ENCODE results near the gene USH2A.
A peak's percentile ranks its signal among the peaks of the same experiment; 100 is the strongest.

The USH2A gene

DNA sequence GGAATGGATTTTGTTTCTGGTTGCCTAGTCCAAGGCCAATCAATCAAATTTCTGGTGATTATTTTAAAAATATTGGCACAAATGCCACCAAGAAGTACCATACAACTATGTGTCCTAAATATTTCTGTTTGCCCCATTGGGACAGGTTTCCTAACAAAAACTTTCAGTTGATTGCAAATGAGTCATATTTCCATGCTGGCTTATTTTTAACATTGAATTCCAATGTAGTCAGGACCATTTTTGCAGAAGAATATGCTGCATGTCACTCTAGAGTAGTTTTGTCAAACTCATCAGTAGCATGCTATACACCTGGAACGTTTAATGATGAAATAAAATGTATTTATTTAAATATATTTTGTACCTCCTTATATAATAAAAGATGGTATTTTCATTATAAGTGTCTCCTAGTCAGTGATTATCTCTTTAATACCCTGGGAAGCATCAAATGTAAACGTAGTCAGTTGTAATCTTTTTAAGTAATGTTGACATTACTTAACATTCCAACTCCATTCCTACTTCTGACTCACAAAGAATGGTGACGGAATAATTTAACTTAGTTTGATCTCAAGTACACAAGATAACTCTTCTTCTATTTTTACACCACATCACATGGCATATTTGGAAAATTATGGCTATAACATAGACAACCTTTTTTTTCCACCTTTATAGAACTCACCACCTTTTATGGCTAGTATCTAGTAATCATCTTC, 39.0 kb upstream of the USH2A start:
- Histone ChIP-seq H3K79me1 (ENCODE audit: low read depth, low read length) (no peaks in the 10 kb centered on the region), H3K4me2 (ENCODE audit: insufficient read depth, low read length, poor library complexity, severe bottlenecking) (no peak overlapping the region), H3K36me3 (replicated peaks in 1 of 2; ENCODE audit: control insufficient read depth in 2 of 2, insufficient read depth in 2 of 2, low read length in 2 of 2) (no peaks in the 10 kb centered on the region), H3K18ac (ENCODE audit: low read length) (no peak overlapping the region), H2AFZ (ENCODE audit: low read length) (no peak overlapping the region), H2BK5ac (ENCODE audit: low read length) (no peak overlapping the region), H2BK12ac (ENCODE audit: low read length) (no peak overlapping the region), H3K9ac (ENCODE audit: low read depth, low read length, poor library complexity) (no peak overlapping the region), H3K9me3 (replicated peaks in 1 of 2; ENCODE audit: control insufficient read depth in 2 of 2, insufficient read depth in 1 of 2, low read depth in 1 of 2, low read length in 2 of 2) (no peaks in the 10 kb centered on the region), H2AK5ac (ENCODE audit: low read depth, low read length) (no peak overlapping the region), H3K14ac (ENCODE audit: low read length) (no peak overlapping the region), H4K8ac (ENCODE audit: low read depth, low read length) (no peak overlapping the region), H3K4me3 (ENCODE audit: low read length in 2 of 2) (no peak overlapping the region), H3K27me3 (ENCODE audit: control insufficient read depth in 3 of 3, insufficient read depth in 3 of 3, low read depth in 1 of 3, low read length in 3 of 3) (no peaks in the 10 kb centered on the region), H2BK15ac (ENCODE audit: low read length) (no peak overlapping the region), H3K23ac (ENCODE audit: low read depth, low read length, poor library complexity) (no peak overlapping the region), H3K4ac (ENCODE audit: low read length) (no peak overlapping the region), H2BK120ac (ENCODE audit: low read depth, low read length) (no peak overlapping the region), H3K4me1 (ENCODE audit: control insufficient read depth in 2 of 2, insufficient read depth in 1 of 2, low read depth in 1 of 2, low read length in 2 of 2) (peaks cover 2 to 5% of the 10 kb centered on the region in 2 donors), H4K91ac (ENCODE audit: low read depth, low read length, poor library complexity) (no peak overlapping the region), H3K27ac (replicated peaks; ENCODE audit: low read length) (no peak overlapping the region)
- no CpG with 5 or more reads among the region's 3 CpGs for WGBS, 2 donors (ENCODE audit: extremely low coverage in 2 of 2, insufficient read length in 2 of 2, insufficient replicate concordance in 1 of 2)
- no peak for DNase-seq (ENCODE audit: low spot score)

DNA sequence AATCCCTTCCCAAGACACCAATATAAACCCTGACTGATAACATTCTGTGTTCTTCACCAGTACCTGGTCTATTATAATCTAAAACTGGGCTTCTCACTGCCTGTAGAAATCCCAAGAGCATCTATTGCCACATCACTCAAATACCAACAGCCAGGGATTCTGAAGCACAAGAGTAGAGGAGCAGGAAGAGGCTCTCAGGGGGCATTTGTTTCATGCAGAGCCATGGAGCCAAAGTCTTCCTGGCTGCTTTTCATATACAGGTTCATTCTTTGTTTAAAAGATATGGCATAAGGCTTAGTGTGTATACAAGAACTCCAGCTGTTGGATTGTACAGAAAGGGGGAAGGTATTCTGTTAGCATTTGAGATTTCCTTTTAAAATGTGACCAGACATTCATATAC, 38.2 kb upstream of the USH2A start:
- Histone ChIP-seq H3K23ac (ENCODE audit: low read depth, low read length, poor library complexity) (no peak overlapping the region), H3K4me3 (ENCODE audit: low read length in 2 of 2) (no peak overlapping the region), H3K9ac (ENCODE audit: low read depth, low read length, poor library complexity) (no peak overlapping the region), H4K91ac (ENCODE audit: low read depth, low read length, poor library complexity) (no peak overlapping the region), H3K9me3 (replicated peaks in 1 of 2; ENCODE audit: control insufficient read depth in 2 of 2, insufficient read depth in 1 of 2, low read depth in 1 of 2, low read length in 2 of 2) (no peaks in the 10 kb centered on the region), H2BK120ac (ENCODE audit: low read depth, low read length) (no peak overlapping the region), H3K79me1 (ENCODE audit: low read depth, low read length) (no peaks in the 10 kb centered on the region), H2AK5ac (ENCODE audit: low read depth, low read length) (no peak overlapping the region), H2BK5ac (ENCODE audit: low read length) (no peak overlapping the region), H2BK12ac (ENCODE audit: low read length) (no peak overlapping the region), H3K36me3 (replicated peaks in 1 of 2; ENCODE audit: control insufficient read depth in 2 of 2, insufficient read depth in 2 of 2, low read length in 2 of 2) (no peaks in the 10 kb centered on the region), H3K4ac (ENCODE audit: low read length) (no peak overlapping the region), H3K14ac (ENCODE audit: low read length) (no peak overlapping the region), H3K4me2 (ENCODE audit: insufficient read depth, low read length, poor library complexity, severe bottlenecking) (no peak overlapping the region), H4K8ac (ENCODE audit: low read depth, low read length) (no peak overlapping the region), H3K27me3 (ENCODE audit: control insufficient read depth in 3 of 3, insufficient read depth in 3 of 3, low read depth in 1 of 3, low read length in 3 of 3) (no peaks in the 10 kb centered on the region), H3K27ac (replicated peaks; ENCODE audit: low read length) (no peak overlapping the region), H3K4me1 (ENCODE audit: control insufficient read depth in 2 of 2, insufficient read depth in 1 of 2, low read depth in 1 of 2, low read length in 2 of 2) (peaks cover 5% of the 10 kb centered on the region in 2 donors), H3K18ac (ENCODE audit: low read length) (no peak overlapping the region), H2AFZ (ENCODE audit: low read length) (peak overlapping the region; percentile 42), H2BK15ac (ENCODE audit: low read length) (no peak overlapping the region)
- DNase-seq (ENCODE audit: low spot score): no peak

DNA sequence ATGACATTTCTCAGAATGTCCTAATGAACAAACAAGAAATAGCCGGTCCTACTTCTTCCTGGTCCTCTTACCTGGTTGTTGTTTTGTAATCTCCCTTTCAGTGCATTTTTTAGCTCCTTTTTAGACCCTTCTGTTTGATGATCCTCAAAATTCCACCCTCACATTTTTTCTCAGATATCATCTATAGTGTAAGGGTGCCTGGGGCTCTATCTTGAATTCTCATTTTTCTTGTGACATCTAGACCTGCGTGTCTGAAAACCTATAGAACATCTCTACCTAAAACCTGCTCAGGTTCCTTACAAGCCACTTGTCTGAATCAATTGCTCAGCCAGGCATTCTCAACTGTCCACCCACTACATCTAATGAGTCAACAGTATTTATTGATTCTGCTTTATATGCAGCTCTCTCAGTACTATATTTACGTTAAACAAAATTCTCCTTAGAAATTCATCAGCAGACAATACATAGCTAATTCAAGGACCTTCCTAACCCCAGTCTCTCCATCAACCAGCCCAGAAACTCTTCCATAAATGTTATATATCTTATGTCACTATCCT, 36.5 kb upstream of the USH2A start:
- H2AFZ ChIP-seq (ENCODE audit: low read length): no peak overlapping the region
- H3K36me3 ChIP-seq (replicated peaks in 1 of 2; ENCODE audit: control insufficient read depth in 2 of 2, insufficient read depth in 2 of 2, low read length in 2 of 2): no peaks in the 10 kb centered on the region
- H2AK5ac ChIP-seq (ENCODE audit: low read depth, low read length): no peak overlapping the region
- H3K18ac ChIP-seq (ENCODE audit: low read length): no peak overlapping the region
- H3K23ac ChIP-seq (ENCODE audit: low read depth, low read length, poor library complexity): no peak overlapping the region
- no peak overlapping the region for H2BK120ac ChIP-seq (ENCODE audit: low read depth, low read length)
- WGBS, 2 donors (ENCODE audit: extremely low coverage in 2 of 2, insufficient read length in 2 of 2, insufficient replicate concordance in 1 of 2): no CpG with 5 or more reads among the region's 3 CpGs
- H3K27ac ChIP-seq (replicated peaks; ENCODE audit: low read length): no peak overlapping the region
- no peak overlapping the region for H3K4ac ChIP-seq (ENCODE audit: low read length)
- H3K4me3 ChIP-seq (ENCODE audit: low read length in 2 of 2): no peak overlapping the region
- H3K27me3 ChIP-seq (ENCODE audit: control insufficient read depth in 3 of 3, insufficient read depth in 3 of 3, low read depth in 1 of 3, low read length in 3 of 3): no peaks in the 10 kb centered on the region
- H3K14ac ChIP-seq (ENCODE audit: low read length): no peak overlapping the region
- no peaks in the 10 kb centered on the region for H3K9me3 ChIP-seq (replicated peaks in 1 of 2; ENCODE audit: control insufficient read depth in 2 of 2, insufficient read depth in 1 of 2, low read depth in 1 of 2, low read length in 2 of 2)
- no peak overlapping the region for H3K9ac ChIP-seq (ENCODE audit: low read depth, low read length, poor library complexity)
- H2BK5ac ChIP-seq (ENCODE audit: low read length): no peak overlapping the region
- peaks cover 5 to 6% of the 10 kb centered on the region in 2 donors for H3K4me1 ChIP-seq (ENCODE audit: control insufficient read depth in 2 of 2, insufficient read depth in 1 of 2, low read depth in 1 of 2, low read length in 2 of 2)
- no peak for DNase-seq (ENCODE audit: low spot score)
- H2BK15ac ChIP-seq (ENCODE audit: low read length): no peak overlapping the region
- no peak overlapping the region for H4K91ac ChIP-seq (ENCODE audit: low read depth, low read length, poor library complexity)
- no peak overlapping the region for H2BK12ac ChIP-seq (ENCODE audit: low read length)
- H3K79me1 ChIP-seq (ENCODE audit: low read depth, low read length): no peaks in the 10 kb centered on the region
- no peak overlapping the region for H3K4me2 ChIP-seq (ENCODE audit: insufficient read depth, low read length, poor library complexity, severe bottlenecking)
- H4K8ac ChIP-seq (ENCODE audit: low read depth, low read length): no peak overlapping the region

DNA sequence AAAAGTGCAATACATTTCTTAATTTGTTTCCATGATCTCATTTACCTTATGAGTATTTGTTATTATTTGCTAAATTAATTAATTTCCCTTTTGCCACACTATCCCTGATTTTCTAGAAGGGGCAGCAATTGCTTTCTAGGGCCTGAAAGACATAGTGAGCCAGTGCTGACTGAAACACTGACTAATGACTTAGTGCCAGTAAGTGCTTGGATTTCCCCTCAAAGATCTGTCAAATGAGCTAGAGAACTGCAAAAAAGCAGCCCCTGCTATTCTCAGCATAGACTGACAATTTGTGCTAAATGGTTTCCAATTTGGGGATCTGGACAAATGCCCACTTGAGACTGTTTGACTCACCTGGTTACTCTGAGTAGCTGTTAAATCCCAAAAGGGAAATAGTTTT, 35.6 kb upstream of the USH2A start:
- no peaks in the 10 kb centered on the region for H3K9me3 ChIP-seq (replicated peaks in 1 of 2; ENCODE audit: control insufficient read depth in 2 of 2, insufficient read depth in 1 of 2, low read depth in 1 of 2, low read length in 2 of 2)
- H3K23ac ChIP-seq (ENCODE audit: low read depth, low read length, poor library complexity): no peak overlapping the region
- H3K4me1 ChIP-seq (ENCODE audit: control insufficient read depth in 2 of 2, insufficient read depth in 1 of 2, low read depth in 1 of 2, low read length in 2 of 2): peaks cover 5 to 6% of the 10 kb centered on the region in 2 donors
- H3K4me2 ChIP-seq (ENCODE audit: insufficient read depth, low read length, poor library complexity, severe bottlenecking): no peak overlapping the region
- H3K18ac ChIP-seq (ENCODE audit: low read length): no peak overlapping the region
- H3K9ac ChIP-seq (ENCODE audit: low read depth, low read length, poor library complexity): no peak overlapping the region
- DNase-seq (ENCODE audit: low spot score): no peak
- no peak overlapping the region for H3K27ac ChIP-seq (replicated peaks; ENCODE audit: low read length)
- no peak overlapping the region for H3K4ac ChIP-seq (ENCODE audit: low read length)
- no peak overlapping the region for H3K14ac ChIP-seq (ENCODE audit: low read length)
- H2BK12ac ChIP-seq (ENCODE audit: low read length): no peak overlapping the region
- no peak overlapping the region for H2BK120ac ChIP-seq (ENCODE audit: low read depth, low read length)
- H2BK15ac ChIP-seq (ENCODE audit: low read length): no peak overlapping the region
- no peaks in the 10 kb centered on the region for H3K79me1 ChIP-seq (ENCODE audit: low read depth, low read length)
- no peak overlapping the region for H2AK5ac ChIP-seq (ENCODE audit: low read depth, low read length)
- no peak overlapping the region for H4K91ac ChIP-seq (ENCODE audit: low read depth, low read length, poor library complexity)
- no peak overlapping the region for H2BK5ac ChIP-seq (ENCODE audit: low read length)
- no peaks in the 10 kb centered on the region for H3K27me3 ChIP-seq (ENCODE audit: control insufficient read depth in 3 of 3, insufficient read depth in 3 of 3, low read depth in 1 of 3, low read length in 3 of 3)
- H3K36me3 ChIP-seq (replicated peaks in 1 of 2; ENCODE audit: control insufficient read depth in 2 of 2, insufficient read depth in 2 of 2, low read length in 2 of 2): no peaks in the 10 kb centered on the region
- H4K8ac ChIP-seq (ENCODE audit: low read depth, low read length): no peak overlapping the region
- H2AFZ ChIP-seq (ENCODE audit: low read length): no peak overlapping the region
- H3K4me3 ChIP-seq (ENCODE audit: low read length in 2 of 2): no peak overlapping the region

Data from neuronal stem cell (in vitro differentiated cells).